GM12878 (cell line): ENCODE results near the gene CD38. TPM values are rescaled to one million over a fixed set of nuclear protein-coding genes. Genes with fewer than 3 reads are reported as not detected.

ENCODE experiments used
- ATAC-seq: fragments of 200-7000 bp; cut with Tn5 transposase; 3 replicates; pipeline ENCODE4 v1.9.1; 2020; ENCODE audit warnings: mild to moderate bottlenecking, moderate library complexity
- BruUV-seq: library from RNA; stranded (reverse); fragments of 400-500 nt; replicated peaks from 2 replicates; lab custom pipeline; 2021; lab: Mats Ljungman, UMichigan
- CTCF ChIA-PET: fragments of 300-600 bp; sonication (Branson Sonifier 250); formaldehyde crosslinking; extraction: SDS; loops from one replicate; lab custom pipeline; 2021; ENCODE audit warnings: inconsistent platforms; lab: Yijun Ruan, JAX
- POLR2A ChIA-PET: fragments of 350-600 bp; formaldehyde crosslinking; extraction: SDS; loops from one replicate; lab custom pipeline; 2021; ENCODE audit warnings: inconsistent platforms; lab: Charles Lee
- RAD21 ChIA-PET: fragments of 300-600 bp; sonication (Branson Sonifier 250); formaldehyde crosslinking; loops from one replicate; lab custom pipeline; 2023; ENCODE audit warnings: antibody characterized with exemption; ENCODE audit not compliant: unreplicated experiment; lab: Charles Lee
- SMC1A ChIA-PET: fragments of 300-600 bp; sonication (Branson Sonifier 250); formaldehyde crosslinking; loops from one replicate; lab custom pipeline; 2023; ENCODE audit not compliant: unreplicated experiment, uncharacterized antibody; lab: Charles Lee
- DNase-seq: peaks from one replicate; pipeline ENCODE4 v3.0.0-alpha.2; 2011; ENCODE audit warnings: low read depth, low spot score
- FAIRE-seq: peaks from 3 replicates; lab custom pipeline; 2011; peaks lifted over from hg19 to GRCh38; lab: Jason Lieb, UNC
- H2AFZ ChIP-seq: 2 replicates; pipeline ENCODE4 v1.6.0; 2011; ENCODE audit warnings: low read depth, low read length, control low read depth; ENCODE audit not compliant: control insufficient read depth
- H3K27ac ChIP-seq: 2 replicates; pipeline ENCODE4 v1.5.1; 2011; ENCODE audit warnings: control low read depth; ENCODE audit not compliant: control insufficient read depth, insufficient read depth
- H3K27me3 ChIP-seq, 2 experiments: replicated peaks in 1 of 2; 2 replicates each; pipeline versions ENCODE4 v1.6.0 to v1.6.1; 2011; ENCODE audit warnings: low read length in 1 of 2; ENCODE audit not compliant: control insufficient read depth in 2 of 2, insufficient read depth in 2 of 2
- H3K36me3 ChIP-seq, 2 experiments: 2 replicates each; pipeline ENCODE4 v1.5.1; 2011; ENCODE audit warnings: low read length in 1 of 2; ENCODE audit not compliant: control insufficient read depth in 2 of 2, insufficient read depth in 2 of 2
- H3K4me1 ChIP-seq: 2 replicates; pipeline ENCODE4 v1.6.1; 2011; ENCODE audit warnings: mild to moderate bottlenecking, low read length, moderate library complexity, mixed read lengths; ENCODE audit not compliant: control insufficient read depth, insufficient read depth
- H3K4me2 ChIP-seq: 2 replicates; pipeline ENCODE4 v1.6.0; 2011; ENCODE audit warnings: control low read depth; ENCODE audit not compliant: control insufficient read depth, insufficient read depth
- H3K4me3 ChIP-seq: fragments of 200-600 bp; sonication (generic); 2 replicates; pipeline ENCODE4 v1.5.1; 2016
- H3K79me2 ChIP-seq: 2 replicates; pipeline ENCODE4 v1.6.0; 2011; ENCODE audit warnings: low read length; ENCODE audit not compliant: control insufficient read depth, insufficient read depth
- H3K9ac ChIP-seq: 2 replicates; pipeline ENCODE4 v1.8.0; 2011; ENCODE audit warnings: low read length, control low read depth, mixed read lengths; ENCODE audit not compliant: control insufficient read depth, insufficient read depth
- H3K9me3 ChIP-seq: replicated peaks from 3 replicates; pipeline ENCODE4 v1.5.1; 2011; ENCODE audit warnings: mild to moderate bottlenecking, low read length; ENCODE audit not compliant: control insufficient read depth, insufficient read depth
- H4K20me1 ChIP-seq: 2 replicates; pipeline ENCODE4 v1.6.0; 2011; ENCODE audit not compliant: control insufficient read depth, insufficient read depth
- ATF7 ChIP-seq: fragments of 450-650 bp; IDR thresholded peaks from 2 replicates; pipeline ENCODE4 v1.6.1; 2016; ENCODE audit warnings: low read depth, mild to moderate bottlenecking
- CHD1 ChIP-seq: IDR thresholded peaks from 2 replicates; pipeline ENCODE4 v1.6.1; 2012; ENCODE audit warnings: low read depth, low read length, improper control_type of control experiment
- EGR1 ChIP-seq, 2 experiments: IDR thresholded peaks; 1 replicate in 1 of 2; 2 replicates in 1 of 2; pipeline ENCODE4 v1.6.1; 2011 to 2012; ENCODE audit warnings: low read depth in 2 of 2, low read length in 2 of 2, borderline replicate concordance in 1 of 2, mild to moderate bottlenecking in 1 of 2, moderate library complexity in 1 of 2
- MTA3 ChIP-seq: IDR thresholded peaks from 2 replicates; pipeline ENCODE4 v1.6.1; 2012; ENCODE audit warnings: low read length, inconsistent platforms, borderline replicate concordance
- NBN ChIP-seq: fragments of 450-650 bp; IDR thresholded peaks from 2 replicates; pipeline ENCODE4 v1.6.1; 2016
- NFXL1 ChIP-seq: fragments of 450-650 bp; IDR thresholded peaks from 2 replicates; pipeline ENCODE4 v1.6.1; 2017; ENCODE audit warnings: antibody characterized with exemption, mild to moderate bottlenecking, borderline replicate concordance
- PAX8 ChIP-seq: fragments of 450-650 bp; IDR thresholded peaks from 2 replicates; pipeline ENCODE4 v1.6.1; 2017; ENCODE audit warnings: mild to moderate bottlenecking, moderate library complexity
- SMC3 ChIP-seq: IDR thresholded peaks from 2 replicates; pipeline ENCODE4 v1.6.1; 2011; ENCODE audit warnings: low read length, improper control_type of control experiment, borderline replicate concordance
- SREBF2 ChIP-seq: IDR thresholded peaks from 2 replicates; pipeline ENCODE4 v1.6.1; 2012; ENCODE audit warnings: mild to moderate bottlenecking, low read length
- STAT1 ChIP-seq: fragments of 450-650 bp; conservative IDR thresholded peaks from 2 replicates; pipeline ENCODE4 v1.6.1; 2014; ENCODE audit warnings: antibody characterized with exemption, mild to moderate bottlenecking
- ZNF274 ChIP-seq: IDR thresholded peaks from one replicate; pipeline ENCODE4 v1.8.0; 2011; ENCODE audit not compliant: insufficient read length, insufficient read depth
- WGBS: methylation state at CpG from one replicate; pipeline ENCODE4 v1.1.6; 2016; ENCODE audit warnings: low lambda C conversion rate; ENCODE audit not compliant: insufficient replicate concordance, insufficient coverage; ENCODE audit errors: missing lambda C conversion rate; 5-methylcytosine and 5-hydroxymethylcytosine counted together
- in situ Hi-C: fragments of 300-500 bp; cut with MboI; formaldehyde crosslinking; loops from 9 replicates; pipeline ENCODE4 v1.14.3; 2018; ENCODE audit warnings: mixed read lengths
- intact Hi-C: fragments of 100-400 bp; cut with micrococcal nuclease; formaldehyde crosslinking; loops from one replicate; pipeline ENCODE4 v1.14.2; 2022; ENCODE audit not compliant: unreplicated experiment
- polyA plus RNA-seq, 11 experiments: library from polyadenylated mRNA; depleted of rRNA in 4 of 11; unstranded in 6 of 11; stranded (reverse) in 5 of 11; fragments of >200 nt; fragmentation: Nextera tagmentation in 4 of 11; fragmentation: Illumina TruSeq in 1 of 11; extraction: Ambion mirVana in 4 of 11; extraction: Trizol in 1 of 11; gene quantifications; 1 replicate in 1 of 11; 2 replicates in 10 of 11; pipeline versions ENCODE4 v1.2.1 to v1.2.3, GENCODE V29; 2011 to 2016; ENCODE audit warnings: inconsistent platforms in 2 of 11, missing spikeins in 2 of 11, low read depth in 1 of 11
- total RNA-seq, 4 experiments: library from RNA; depleted of rRNA in 3 of 4; stranded (reverse); fragments of >200 nt in 3 of 4; fragmentation: Illumina TruSeq in 1 of 4; extraction: Trizol in 1 of 4; gene quantifications; 2 replicates each; pipeline versions ENCODE4 v1.2.1 to v1.2.3, GENCODE V29; 2013 to 2021
- TF ChIP-seq, protein P1 (sequence below): fragments of 150-350 bp; IDR thresholded peaks from 2 replicates; pipeline ENCODE4 v1.6.1; 2014; ENCODE audit warnings: mild to moderate bottlenecking, low read depth, low read length
- TF ChIP-seq, protein P2 (sequence below): fragments of 450-650 bp; formaldehyde crosslinking; IDR thresholded peaks from 2 replicates; pipeline ENCODE4 v1.4.0; 2020; ENCODE audit warnings: mild to moderate bottlenecking, moderate library complexity

The CD38 gene
- total and polyA plus RNA-seq, 10 of the 15 experiments (the other 5 are each of a cell fraction or from before 2014, with no cell fraction given) = 3.5 to 39.8 (median 12.7) TPM

DNA sequence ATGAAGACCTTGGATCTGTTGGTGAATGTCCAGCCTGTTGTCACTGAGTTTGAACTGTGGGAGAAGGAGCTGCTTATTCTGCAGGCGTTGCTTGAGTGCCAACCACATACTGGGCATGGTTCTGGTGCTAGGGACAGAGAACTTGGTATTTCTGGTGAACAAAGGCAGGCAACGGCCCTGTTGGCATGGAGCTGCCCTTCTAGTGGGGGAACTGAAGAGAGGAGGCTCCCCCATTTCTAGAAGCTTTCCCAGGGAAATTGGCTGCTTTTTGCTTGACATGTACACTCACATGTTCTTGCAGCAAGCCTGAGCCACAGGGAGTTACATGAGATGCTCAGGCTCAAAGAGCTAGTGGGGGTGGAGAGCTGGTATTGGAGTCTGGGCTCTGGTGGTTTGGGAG, 8.9 kb upstream of the CD38 start (continued):
- no peak for TF ChIP-seq SMC3
- no peak for TF ChIP-seq EGR1 (IDR thresholded peaks at IDR 0.05; ENCODE audit: borderline replicate concordance in 1 of 2, low read depth in 2 of 2, low read length in 2 of 2)
- TF ChIP-seq NBN = no peak
- TF ChIP-seq, protein P1, sequence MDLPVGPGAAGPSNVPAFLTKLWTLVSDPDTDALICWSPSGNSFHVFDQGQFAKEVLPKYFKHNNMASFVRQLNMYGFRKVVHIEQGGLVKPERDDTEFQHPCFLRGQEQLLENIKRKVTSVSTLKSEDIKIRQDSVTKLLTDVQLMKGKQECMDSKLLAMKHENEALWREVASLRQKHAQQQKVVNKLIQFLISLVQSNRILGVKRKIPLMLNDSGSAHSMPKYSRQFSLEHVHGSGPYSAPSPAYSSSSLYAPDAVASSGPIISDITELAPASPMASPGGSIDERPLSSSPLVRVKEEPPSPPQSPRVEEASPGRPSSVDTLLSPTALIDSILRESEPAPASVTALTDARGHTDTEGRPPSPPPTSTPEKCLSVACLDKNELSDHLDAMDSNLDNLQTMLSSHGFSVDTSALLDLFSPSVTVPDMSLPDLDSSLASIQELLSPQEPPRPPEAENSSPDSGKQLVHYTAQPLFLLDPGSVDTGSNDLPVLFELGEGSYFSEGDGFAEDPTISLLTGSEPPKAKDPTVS = no peak
- no peak for TF ChIP-seq MTA3
- TF ChIP-seq CHD1 = no peak
- TF ChIP-seq ZNF274 = no peak
- TF ChIP-seq SREBF2 = no peak

DNA sequence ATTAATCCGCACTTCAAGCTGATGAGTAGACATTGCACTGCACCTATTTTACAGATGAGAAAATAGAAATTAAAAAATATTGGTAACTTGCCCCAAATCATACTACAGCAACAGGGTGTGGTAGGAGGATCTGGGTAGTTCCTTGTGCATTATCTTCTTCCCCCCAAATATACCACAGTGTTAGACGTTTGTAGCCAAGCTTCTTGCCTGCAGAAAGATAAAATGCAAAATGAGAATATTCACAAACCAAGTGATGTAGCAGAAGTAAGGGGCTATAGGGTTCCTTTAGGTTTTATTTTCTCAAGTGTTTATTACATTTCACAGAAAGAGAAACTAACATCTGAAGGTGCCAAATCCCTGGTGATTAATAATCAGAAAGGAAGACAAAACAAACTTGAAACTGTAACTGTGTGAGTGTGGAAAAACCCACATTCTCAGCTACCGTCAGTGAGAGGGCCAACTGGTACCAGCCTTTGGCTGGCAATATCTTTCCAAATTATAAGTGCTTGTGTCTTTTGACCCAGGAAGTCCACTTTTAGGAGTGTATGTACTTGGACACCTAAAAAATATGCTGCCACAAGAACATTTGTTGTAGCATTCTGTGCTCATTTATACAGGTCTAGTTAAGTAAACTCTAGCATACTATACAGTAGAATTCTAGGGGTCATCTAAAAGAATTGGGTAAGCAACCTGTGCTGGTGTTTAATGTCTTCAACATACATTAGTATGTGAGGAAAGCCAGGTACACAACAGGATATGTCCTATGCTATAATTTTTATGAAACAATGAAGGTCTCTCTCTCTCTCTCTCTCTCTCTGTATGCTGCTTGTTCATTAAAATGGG, 6.7 kb upstream of the CD38 start:
- H3K4me3 ChIP-seq = peak overlapping the region; percentile 30; the same call in 1 of the 2 replicates
- H3K36me3 ChIP-seq = no peaks in the 10 kb centered on the region
- RAD21 ChIA-PET = interaction anchor here (0.6 to 2.9 kb wide), 10 partner anchors 8 to 119 kb away, joined by 3 to 20 read pairs (median 4); no protein-coding TSS in a partner anchor
- SMC1A ChIA-PET = interaction anchor here (0.8 to 9.7 kb wide), 8 partner anchors 8 to 111 kb away, joined by 3 to 83 read pairs (median 10); no protein-coding TSS in a partner anchor
- H2AFZ ChIP-seq = no peak overlapping the region
- BruUV-seq = no TSS peak
- no peaks in the 10 kb centered on the region for H3K9me3 ChIP-seq
- peaks cover 0 to 3% of the 10 kb centered on the region in 2 experiments; a peak in 1 of 4 replicates for H3K27me3 ChIP-seq
- DNase-seq = peak; percentile 65
- peak; percentile 90 for ATAC-seq
- 35% methylated on average over 3 of the region's 3 CpGs for WGBS
- H3K27ac ChIP-seq = peak overlapping the region; percentile 48
- intact Hi-C loops = loop anchor here (10.0 kb wide), 3 partner anchors 117 to 767 kb away; partner anchors contain the start of genes CPEB2 and FBXL5
- H3K4me2 ChIP-seq = peak overlapping the region; percentile 54
- no peak for FAIRE-seq
- in situ Hi-C loops = no loop called here
- H3K79me2 ChIP-seq = no peaks in the 10 kb centered on the region
- peaks cover 37% of the 10 kb centered on the region for H3K4me1 ChIP-seq
- POLR2A ChIA-PET = interaction anchor here (0.7 to 2.9 kb wide), 6 partner anchors 10 to 455 kb away, joined by 3 to 28 read pairs (median 4); no protein-coding TSS in a partner anchor
- CTCF ChIA-PET = interaction anchor here (1.0 to 4.7 kb wide), 8 partner anchors 9 to 111 kb away, joined by 3 to 34 read pairs (median 4); no protein-coding TSS in a partner anchor
- no peaks in the 10 kb centered on the region for H4K20me1 ChIP-seq
- H3K9ac ChIP-seq = no peak overlapping the region
- TF ChIP-seq PAX8 (no peak), STAT1 (no peak), ATF7 (peak; percentile 56), NFXL1 (no peak)
- TF ChIP-seq, protein P1 = no peak
- TF ChIP-seq, protein P2, sequence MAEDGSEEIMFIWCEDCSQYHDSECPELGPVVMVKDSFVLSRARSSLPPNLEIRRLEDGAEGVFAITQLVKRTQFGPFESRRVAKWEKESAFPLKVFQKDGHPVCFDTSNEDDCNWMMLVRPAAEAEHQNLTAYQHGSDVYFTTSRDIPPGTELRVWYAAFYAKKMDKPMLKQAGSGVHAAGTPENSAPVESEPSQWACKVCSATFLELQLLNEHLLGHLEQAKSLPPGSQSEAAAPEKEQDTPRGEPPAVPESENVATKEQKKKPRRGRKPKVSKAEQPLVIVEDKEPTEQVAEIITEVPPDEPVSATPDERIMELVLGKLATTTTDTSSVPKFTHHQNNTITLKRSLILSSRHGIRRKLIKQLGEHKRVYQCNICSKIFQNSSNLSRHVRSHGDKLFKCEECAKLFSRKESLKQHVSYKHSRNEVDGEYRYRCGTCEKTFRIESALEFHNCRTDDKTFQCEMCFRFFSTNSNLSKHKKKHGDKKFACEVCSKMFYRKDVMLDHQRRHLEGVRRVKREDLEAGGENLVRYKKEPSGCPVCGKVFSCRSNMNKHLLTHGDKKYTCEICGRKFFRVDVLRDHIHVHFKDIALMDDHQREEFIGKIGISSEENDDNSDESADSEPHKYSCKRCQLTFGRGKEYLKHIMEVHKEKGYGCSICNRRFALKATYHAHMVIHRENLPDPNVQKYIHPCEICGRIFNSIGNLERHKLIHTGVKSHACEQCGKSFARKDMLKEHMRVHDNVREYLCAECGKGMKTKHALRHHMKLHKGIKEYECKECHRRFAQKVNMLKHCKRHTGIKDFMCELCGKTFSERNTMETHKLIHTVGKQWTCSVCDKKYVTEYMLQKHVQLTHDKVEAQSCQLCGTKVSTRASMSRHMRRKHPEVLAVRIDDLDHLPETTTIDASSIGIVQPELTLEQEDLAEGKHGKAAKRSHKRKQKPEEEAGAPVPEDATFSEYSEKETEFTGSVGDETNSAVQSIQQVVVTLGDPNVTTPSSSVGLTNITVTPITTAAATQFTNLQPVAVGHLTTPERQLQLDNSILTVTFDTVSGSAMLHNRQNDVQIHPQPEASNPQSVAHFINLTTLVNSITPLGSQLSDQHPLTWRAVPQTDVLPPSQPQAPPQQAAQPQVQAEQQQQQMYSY (CRISPR knock-in tag) = no peak
